Neural cell (in vitro differentiated cells): ENCODE results near the gene PSMB10. TPM values are rescaled to one million over a fixed set of nuclear protein-coding genes. Genes with fewer than 3 reads are reported as not detected.

ENCODE experiments used
- H2AFZ ChIP-seq: fragments of 200-600, 300-800 bp; sonication (generic), shearing (Covaris generic); 2 replicates; pipeline ENCODE4 v1.6.0; 2014; ENCODE audit warnings: low read depth, mild to moderate bottlenecking, antibody characterized with exemption, low read length, moderate library complexity
- H3F3A ChIP-seq: fragments of 200-600 bp; shearing (Covaris generic); 2 replicates; pipeline ENCODE4 v1.6.1; 2016; ENCODE audit warnings: mild to moderate bottlenecking, moderate library complexity, mixed read lengths, antibody characterized with exemption, low read length; ENCODE audit not compliant: insufficient read depth, poor library complexity, severe bottlenecking
- H3K27ac ChIP-seq: fragments of 200-600, 300-800 bp; sonication (generic), shearing (Covaris generic); 2 replicates; pipeline ENCODE4 v1.5.1; 2014; ENCODE audit warnings: mild to moderate bottlenecking, low read length, moderate library complexity
- H3K27me3 ChIP-seq: fragments of 300-800, 200-600 bp; sonication (generic), shearing (Covaris generic); 2 replicates; pipeline ENCODE4 v1.6.0; 2014; ENCODE audit warnings: mild to moderate bottlenecking, low read depth, low read length, moderate library complexity; ENCODE audit not compliant: insufficient read depth
- H3K36me3 ChIP-seq: fragments of 300-800, 200-600 bp; sonication (generic), shearing (Covaris generic); 2 replicates; pipeline ENCODE4 v1.5.1; 2014; ENCODE audit warnings: mild to moderate bottlenecking, antibody characterized with exemption, low read length, moderate library complexity; ENCODE audit not compliant: insufficient read depth
- H3K4me2 ChIP-seq: fragments of 300-800, 200-600 bp; sonication (generic), shearing (Covaris generic); 2 replicates; pipeline ENCODE4 v1.6.0; 2014; ENCODE audit warnings: mild to moderate bottlenecking, low read length
- H3K4me3 ChIP-seq: fragments of 300-800, 200-600 bp; sonication (generic), shearing (Covaris generic); 2 replicates; pipeline ENCODE4 v1.5.1; 2014; ENCODE audit warnings: mild to moderate bottlenecking, low read length, moderate library complexity
- H3K79me2 ChIP-seq: fragments of 200-600 bp; shearing (Covaris generic); replicated peaks from 2 replicates; pipeline ENCODE4 v1.6.0; 2014; ENCODE audit warnings: mild to moderate bottlenecking, low read length, moderate library complexity; ENCODE audit not compliant: insufficient read depth
- H3K9ac ChIP-seq: fragments of 300-800, 200-600 bp; sonication (generic), shearing (Covaris generic); 2 replicates; pipeline ENCODE4 v1.6.1; 2016; ENCODE audit warnings: mild to moderate bottlenecking, low read length, mixed read lengths
- H3K9me2 ChIP-seq: fragments of 200-600 bp; shearing (Covaris generic); 2 replicates; pipeline ENCODE4 v1.6.1; 2016; ENCODE audit warnings: mild to moderate bottlenecking, low read length, mixed read lengths; ENCODE audit not compliant: insufficient read depth
- H3K9me3 ChIP-seq: fragments of 200-600, 300-800 bp; sonication (generic), shearing (Covaris generic); 2 replicates; pipeline ENCODE4 v1.6.1; 2016; ENCODE audit warnings: mild to moderate bottlenecking, mixed run types, low read length, moderate library complexity, mixed read lengths
- H4K20me1 ChIP-seq: fragments of 200-600 bp; shearing (Covaris generic); 2 replicates; pipeline ENCODE4 v1.6.1; 2016; ENCODE audit warnings: mild to moderate bottlenecking, mixed run types; ENCODE audit not compliant: insufficient read depth
- CTCF ChIP-seq: fragments of 450-650 bp; IDR thresholded peaks from 2 replicates; pipeline ENCODE4 v1.5.1; 2014; ENCODE audit warnings: antibody characterized with exemption, mild to moderate bottlenecking, moderate library complexity; ENCODE audit not compliant: poor library complexity, severe bottlenecking
- EP300 ChIP-seq: fragments of 450-650 bp; conservative IDR thresholded peaks from 2 replicates; pipeline ENCODE4 v1.6.1; 2014; ENCODE audit warnings: antibody characterized with exemption, mild to moderate bottlenecking, moderate library complexity; ENCODE audit not compliant: poor library complexity, severe bottlenecking
- EZH2 ChIP-seq: fragments of 200-600, 300-800 bp; shearing (Covaris generic), sonication (generic); IDR thresholded peaks from 2 replicates; pipeline ENCODE4 v1.6.1; 2014; ENCODE audit warnings: antibody characterized with exemption, low read length, borderline replicate concordance, mild to moderate bottlenecking; ENCODE audit not compliant: insufficient read depth, poor library complexity, severe bottlenecking
- MXI1 ChIP-seq: fragments of 450-650 bp; conservative IDR thresholded peaks from 2 replicates; pipeline ENCODE4 v1.6.1; 2014; ENCODE audit warnings: antibody characterized with exemption, mild to moderate bottlenecking; ENCODE audit not compliant: poor library complexity, severe bottlenecking
- POLR2AphosphoS5 ChIP-seq: IDR thresholded peaks from 2 replicates; pipeline ENCODE4 v1.6.1; 2012
- RAD21 ChIP-seq: fragments of 450-650 bp; conservative IDR thresholded peaks from 2 replicates; pipeline ENCODE4 v1.6.1; 2014; ENCODE audit warnings: antibody characterized with exemption, mild to moderate bottlenecking, moderate library complexity
- REST ChIP-seq: IDR thresholded peaks from 2 replicates; pipeline ENCODE4 v1.6.1; 2012; ENCODE audit warnings: borderline replicate concordance
- SMC3 ChIP-seq: fragments of 450-650 bp; conservative IDR thresholded peaks from 2 replicates; pipeline ENCODE4 v1.6.1; 2014; ENCODE audit warnings: antibody characterized with exemption, mild to moderate bottlenecking, moderate library complexity; ENCODE audit not compliant: poor library complexity
- TAF1 ChIP-seq: IDR thresholded peaks from 2 replicates; pipeline ENCODE4 v1.6.1; 2012; ENCODE audit warnings: low read depth
- polyA plus RNA-seq: library from polyadenylated mRNA; depleted of rRNA; stranded (reverse); fragments of >200 nt; gene quantifications from 2 replicates; pipeline ENCODE4 v1.2.3, GENCODE V29; 2014

Gene PSMB10
- polyA plus RNA-seq, 1 donor from 2014 or later: 46.4 TPM

GRCh38 chr16:67979955-67980678 is 43.5 kb upstream of the PSMB10 start, which contains the start of gene DPEP3:
DPEP3 (minus strand) TSS chr16:67980499; CDS start chr16:67980380, 119 bp downstream.
- Histone ChIP-seq H3K36me3 (no peaks in the 10 kb centered on the region), H4K20me1 (no peaks in the 10 kb centered on the region), H3K9ac (no peak within 1 kb of the TSS), H3K79me2 (no peaks in the 10 kb centered on the region), H3F3A (no peaks in the 10 kb centered on the region), H3K4me3 (no peak within 1 kb of the TSS), H3K9me3 (no peaks in the 10 kb centered on the region), H3K27ac (no peak within 1 kb of the TSS), H2AFZ (no peak within 1 kb of the TSS), H3K27me3 (no peaks in the 10 kb centered on the region), H3K4me2 (no peak within 1 kb of the TSS), H3K9me2 (no peaks in the 10 kb centered on the region)
- no peak for TF ChIP-seq EZH2
- TF ChIP-seq EP300: no peak
- no peak for TF ChIP-seq CTCF
- no peak for TF ChIP-seq TAF1
- TF ChIP-seq RAD21: no peak
- no peak for TF ChIP-seq SMC3
- no peak for TF ChIP-seq REST
- no peak for TF ChIP-seq POLR2AphosphoS5
- no peak for TF ChIP-seq MXI1

GRCh38 chr16:67977469-67978227 is 41.0 kb upstream of the PSMB10 start:
- no peak overlapping the region for H3K27ac ChIP-seq
- no peak overlapping the region for H3K4me3 ChIP-seq
- H2AFZ ChIP-seq: no peak overlapping the region
- H4K20me1 ChIP-seq: no peaks in the 10 kb centered on the region
- no peaks in the 10 kb centered on the region for H3K36me3 ChIP-seq
- no peak overlapping the region for H3K9ac ChIP-seq
- H3K9me2 ChIP-seq: no peaks in the 10 kb centered on the region
- no peaks in the 10 kb centered on the region for H3K79me2 ChIP-seq
- H3K4me2 ChIP-seq: no peak overlapping the region
- no peaks in the 10 kb centered on the region for H3K9me3 ChIP-seq
- no peaks in the 10 kb centered on the region for H3F3A ChIP-seq
- no peaks in the 10 kb centered on the region for H3K27me3 ChIP-seq
- TF ChIP-seq EZH2: no peak
- no peak for TF ChIP-seq MXI1
- TF ChIP-seq CTCF: no peak
- TF ChIP-seq RAD21: no peak
- no peak for TF ChIP-seq REST
- no peak for TF ChIP-seq TAF1
- TF ChIP-seq EP300: no peak
- no peak for TF ChIP-seq SMC3
- no peak for TF ChIP-seq POLR2AphosphoS5
